HepG2 (cell line): ENCODE results near the gene CLTA. TPM values are rescaled to one million over a fixed set of nuclear protein-coding genes. Genes with fewer than 3 reads are reported as not detected.

ENCODE experiments used
- CEBPB ChIP-seq: IDR thresholded peaks from 2 replicates; pipeline ENCODE4 v1.6.1; 2011; ENCODE audit warnings: low read depth, low read length, improper control_type of control experiment, borderline replicate concordance
- GPN1 ChIP-seq: sonication (generic); formaldehyde crosslinking; IDR thresholded peaks from 2 replicates; pipeline ENCODE4 v1.5.1; 2020; ENCODE audit warnings: missing genetic modification reagents, borderline replicate concordance
- JUNB ChIP-seq: sonication (generic); formaldehyde crosslinking; IDR thresholded peaks from 2 replicates; pipeline ENCODE4 v1.8.0; 2022; ENCODE audit warnings: missing genetic modification reagents, mild to moderate bottlenecking, borderline replicate concordance
- KDM4B ChIP-seq: sonication (generic); formaldehyde crosslinking; IDR thresholded peaks from 2 replicates; pipeline ENCODE4 v1.4.0; 2020; ENCODE audit warnings: missing genetic modification reagents
- KLF16 ChIP-seq, 2 experiments: sonication (generic) in 1 of 2; formaldehyde crosslinking in 1 of 2; IDR thresholded peaks; 2 replicates each; pipeline versions ENCODE4 v1.6.1 to v1.8.0; 2016 to 2023; ENCODE audit warnings: missing genetic modification reagents in 2 of 2, missing compliant biosample characterization in 1 of 2
- KLF6 ChIP-seq: IDR thresholded peaks from 2 replicates; pipeline ENCODE4 v1.8.0; 2016; ENCODE audit warnings: missing biosample characterization, missing genetic modification reagents
- NFKB2 ChIP-seq: sonication (generic); formaldehyde crosslinking; IDR thresholded peaks from 2 replicates; pipeline ENCODE4 v1.4.0; 2020; ENCODE audit warnings: missing genetic modification reagents, borderline replicate concordance
- NR2F1 ChIP-seq, 2 experiments: fragments of 450-650 bp in 1 of 2; formaldehyde crosslinking in 1 of 2; IDR thresholded peaks; 2 replicates each; pipeline versions ENCODE4 v1.5.0 to v1.6.1; 2016 to 2020; ENCODE audit warnings: mild to moderate bottlenecking in 1 of 2, missing compliant biosample characterization in 1 of 2, missing genetic modification reagents in 1 of 2, moderate library complexity in 1 of 2
- SALL1 ChIP-seq: sonication (generic); formaldehyde crosslinking; IDR thresholded peaks from 2 replicates; pipeline ENCODE4 v1.8.0; 2022; ENCODE audit warnings: mild to moderate bottlenecking, missing genetic modification reagents
- SPEN ChIP-seq: sonication (generic); formaldehyde crosslinking; IDR thresholded peaks from 2 replicates; pipeline ENCODE4 v1.5.1; 2020; ENCODE audit warnings: low read depth, mild to moderate bottlenecking, missing genetic modification reagents
- TAF15 ChIP-seq: fragments of 200-400 bp; formaldehyde crosslinking; IDR thresholded peaks from one replicate; pipeline ENCODE4 v1.6.1; 2018; ENCODE audit warnings: mild to moderate bottlenecking, low read depth, low read length; ENCODE audit not compliant: poor library complexity, severe bottlenecking
- TOE1 ChIP-seq: sonication (generic); formaldehyde crosslinking; IDR thresholded peaks from 2 replicates; pipeline ENCODE4 v1.4.0; 2020; ENCODE audit warnings: mild to moderate bottlenecking, missing genetic modification reagents
- TSC22D2 ChIP-seq: sonication (generic); formaldehyde crosslinking; IDR thresholded peaks from 2 replicates; pipeline ENCODE4 v1.5.1; 2020; ENCODE audit warnings: missing genetic modification reagents, mild to moderate bottlenecking, borderline replicate concordance
- ZMYM3 ChIP-seq: sonication (generic); formaldehyde crosslinking; IDR thresholded peaks from 2 replicates; pipeline ENCODE4 v1.5.1; 2020; ENCODE audit warnings: mild to moderate bottlenecking, missing genetic modification reagents
- ZNF343 ChIP-seq: sonication (generic); formaldehyde crosslinking; IDR thresholded peaks from 2 replicates; pipeline ENCODE4 v1.4.0; 2020; ENCODE audit warnings: mild to moderate bottlenecking, missing genetic modification reagents
- ZNF460 ChIP-seq: sonication (generic); formaldehyde crosslinking; IDR thresholded peaks from 2 replicates; pipeline ENCODE4 v1.5.1; 2020; ENCODE audit warnings: missing genetic modification reagents, mild to moderate bottlenecking, borderline replicate concordance
- ZNF792 ChIP-seq: IDR thresholded peaks from 2 replicates; pipeline ENCODE4 v1.6.1; 2016
- ZNF841 ChIP-seq: sonication (generic); formaldehyde crosslinking; IDR thresholded peaks from 2 replicates; pipeline ENCODE4 v1.8.1; 2023; ENCODE audit warnings: missing genetic modification reagents, borderline replicate concordance
- polyA plus RNA-seq, 8 experiments: library from polyadenylated mRNA; depleted of rRNA in 3 of 8; stranded (reverse) in 7 of 8; unstranded in 1 of 8; fragments of >200 nt; fragmentation: Illumina TruSeq in 4 of 8; extraction: Trizol in 4 of 8; gene quantifications; 2 replicates each; pipeline versions ENCODE4 v1.2.1 to v1.2.3, GENCODE V29; 2011 to 2016; ENCODE audit warnings: low read depth in 4 of 8, missing spikeins in 1 of 8, mixed read lengths in 1 of 8; ENCODE audit not compliant: insufficient read depth in 1 of 8
- total RNA-seq, 5 experiments: library from RNA; depleted of rRNA; stranded (reverse); fragments of >200 nt; fragmentation: Illumina TruSeq; extraction: Trizol; gene quantifications; 2 replicates each; pipeline ENCODE4 v1.2.3, GENCODE V29; 2016; ENCODE audit warnings: low read depth in 1 of 5
- TF ChIP-seq, protein P1 (sequence below): sonication (generic); formaldehyde crosslinking; IDR thresholded peaks from 2 replicates; pipeline ENCODE4 v1.9.0; 2021; ENCODE audit warnings: missing genetic modification reagents, mild to moderate bottlenecking, borderline replicate concordance
- TF ChIP-seq, protein P2 (sequence below): sonication (generic); formaldehyde crosslinking; IDR thresholded peaks from 2 replicates; pipeline ENCODE4 v1.5.0; 2020; ENCODE audit warnings: missing genetic modification reagents
- TF ChIP-seq, protein P3 (sequence below): fragments of 450-650 bp; IDR thresholded peaks from 2 replicates; pipeline ENCODE4 v1.6.1; 2017
- TF ChIP-seq, protein P4 (sequence below): sonication (generic); formaldehyde crosslinking; conservative IDR thresholded peaks from 2 replicates; pipeline ENCODE4 v1.4.0; 2020; ENCODE audit warnings: missing genetic modification reagents

The CLTA gene
- total and polyA plus RNA-seq, 2 of the 13 experiments (the other 11 are each of a cell fraction or from before 2014, with no cell fraction given) = 143 to 222 TPM

DNA sequence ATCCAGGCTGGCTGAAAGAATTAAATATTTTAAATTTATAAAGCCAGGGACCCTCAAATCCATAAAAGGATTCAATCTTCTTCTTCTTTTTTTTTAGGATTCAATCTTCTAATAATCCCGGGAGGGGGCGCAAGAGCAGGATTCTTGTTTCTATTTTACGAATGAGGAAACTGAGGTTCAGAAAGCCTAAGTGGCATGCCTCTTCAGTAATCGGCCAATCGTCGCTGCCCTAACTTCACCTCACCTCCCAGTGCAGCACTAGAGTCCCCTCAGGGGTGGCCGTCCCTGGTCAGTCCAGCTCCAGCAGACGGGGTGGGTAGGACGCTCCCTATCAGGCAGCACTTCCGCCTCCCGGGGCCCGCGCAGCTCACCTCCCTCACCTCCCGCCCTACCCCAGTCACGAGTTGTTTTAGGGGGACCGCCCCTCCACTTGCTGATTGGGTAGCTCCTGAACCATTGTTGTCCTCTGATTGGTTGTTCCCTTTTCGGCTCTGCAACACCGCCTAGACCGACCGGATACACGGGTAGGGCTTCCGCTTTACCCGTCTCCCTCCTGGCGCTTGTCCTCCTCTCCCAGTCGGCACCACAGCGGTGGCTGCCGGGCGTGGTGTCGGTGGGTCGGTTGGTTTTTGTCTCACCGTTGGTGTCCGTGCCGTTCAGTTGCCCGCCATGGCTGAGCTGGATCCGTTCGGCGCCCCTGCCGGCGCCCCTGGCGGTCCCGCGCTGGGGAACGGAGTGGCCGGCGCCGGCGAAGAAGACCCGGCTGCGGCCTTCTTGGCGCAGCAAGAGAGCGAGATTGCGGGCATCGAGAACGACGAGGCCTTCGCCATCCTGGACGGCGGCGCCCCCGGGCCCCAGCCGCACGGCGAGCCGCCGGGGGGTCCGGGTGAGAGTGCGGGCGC is at the start of gene CLTA (continued):
- TF ChIP-seq, protein P1, sequence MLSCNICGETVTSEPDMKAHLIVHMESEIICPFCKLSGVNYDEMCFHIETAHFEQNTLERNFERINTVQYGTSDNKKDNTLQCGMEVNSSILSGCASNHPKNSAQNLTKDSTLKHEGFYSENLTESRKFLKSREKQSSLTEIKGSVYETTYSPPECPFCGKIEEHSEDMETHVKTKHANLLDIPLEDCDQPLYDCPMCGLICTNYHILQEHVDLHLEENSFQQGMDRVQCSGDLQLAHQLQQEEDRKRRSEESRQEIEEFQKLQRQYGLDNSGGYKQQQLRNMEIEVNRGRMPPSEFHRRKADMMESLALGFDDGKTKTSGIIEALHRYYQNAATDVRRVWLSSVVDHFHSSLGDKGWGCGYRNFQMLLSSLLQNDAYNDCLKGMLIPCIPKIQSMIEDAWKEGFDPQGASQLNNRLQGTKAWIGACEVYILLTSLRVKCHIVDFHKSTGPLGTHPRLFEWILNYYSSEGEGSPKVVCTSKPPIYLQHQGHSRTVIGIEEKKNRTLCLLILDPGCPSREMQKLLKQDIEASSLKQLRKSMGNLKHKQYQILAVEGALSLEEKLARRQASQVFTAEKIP = no peak
- TF ChIP-seq ZNF460 (CRISPR knock-in tag) (no peak), TOE1 (CRISPR knock-in tag) (no peak), TSC22D2 (CRISPR knock-in tag) (peak; percentile 47; the same call in 1 of the 2 replicates), ZMYM3 (CRISPR knock-in tag) (peak; percentile 56; the same call in 1 of the 2 replicates), GPN1 (0 out of 2 replicates have a peak, but pooled peaks have one; percentile 43), NFKB2 (CRISPR knock-in tag) (peak; percentile 88; the same call in 1 of the 2 replicates), CEBPB (no peak), KLF6 (CRISPR knock-in tag) (0 out of 2 replicates have a peak, but pooled peaks have one; percentile 45), ZNF792 (0 out of 2 replicates have a peak, but pooled peaks have one; percentile 44), TAF15 (no peak), JUNB (no peak), SPEN (CRISPR knock-in tag) (peak; percentile 84), KLF16 (CRISPR knock-in tag; IDR thresholded peaks at IDR 0.05) (peak in 1 of 2 experiments; percentile 73; a peak in 2 of 4 replicates), ZNF343 (CRISPR knock-in tag) (peak; percentile 61; the same call in 1 of the 2 replicates), ZNF841 (CRISPR knock-in tag) (no peak), SALL1 (CRISPR knock-in tag) (peak; percentile 73), KDM4B (CRISPR knock-in tag) (no peak), NR2F1 (CRISPR knock-in tag; IDR thresholded peaks at IDR 0.05) (no peak)
- TF ChIP-seq, protein P2, sequence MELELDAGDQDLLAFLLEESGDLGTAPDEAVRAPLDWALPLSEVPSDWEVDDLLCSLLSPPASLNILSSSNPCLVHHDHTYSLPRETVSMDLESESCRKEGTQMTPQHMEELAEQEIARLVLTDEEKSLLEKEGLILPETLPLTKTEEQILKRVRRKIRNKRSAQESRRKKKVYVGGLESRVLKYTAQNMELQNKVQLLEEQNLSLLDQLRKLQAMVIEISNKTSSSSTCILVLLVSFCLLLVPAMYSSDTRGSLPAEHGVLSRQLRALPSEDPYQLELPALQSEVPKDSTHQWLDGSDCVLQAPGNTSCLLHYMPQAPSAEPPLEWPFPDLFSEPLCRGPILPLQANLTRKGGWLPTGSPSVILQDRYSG (CRISPR knock-in tag) = 0 out of 2 replicates have a peak, but pooled peaks have one; percentile 81
- TF ChIP-seq, protein P3, sequence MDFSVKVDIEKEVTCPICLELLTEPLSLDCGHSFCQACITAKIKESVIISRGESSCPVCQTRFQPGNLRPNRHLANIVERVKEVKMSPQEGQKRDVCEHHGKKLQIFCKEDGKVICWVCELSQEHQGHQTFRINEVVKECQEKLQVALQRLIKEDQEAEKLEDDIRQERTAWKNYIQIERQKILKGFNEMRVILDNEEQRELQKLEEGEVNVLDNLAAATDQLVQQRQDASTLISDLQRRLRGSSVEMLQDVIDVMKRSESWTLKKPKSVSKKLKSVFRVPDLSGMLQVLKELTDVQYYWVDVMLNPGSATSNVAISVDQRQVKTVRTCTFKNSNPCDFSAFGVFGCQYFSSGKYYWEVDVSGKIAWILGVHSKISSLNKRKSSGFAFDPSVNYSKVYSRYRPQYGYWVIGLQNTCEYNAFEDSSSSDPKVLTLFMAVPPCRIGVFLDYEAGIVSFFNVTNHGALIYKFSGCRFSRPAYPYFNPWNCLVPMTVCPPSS = no peak
- TF ChIP-seq, protein P4, sequence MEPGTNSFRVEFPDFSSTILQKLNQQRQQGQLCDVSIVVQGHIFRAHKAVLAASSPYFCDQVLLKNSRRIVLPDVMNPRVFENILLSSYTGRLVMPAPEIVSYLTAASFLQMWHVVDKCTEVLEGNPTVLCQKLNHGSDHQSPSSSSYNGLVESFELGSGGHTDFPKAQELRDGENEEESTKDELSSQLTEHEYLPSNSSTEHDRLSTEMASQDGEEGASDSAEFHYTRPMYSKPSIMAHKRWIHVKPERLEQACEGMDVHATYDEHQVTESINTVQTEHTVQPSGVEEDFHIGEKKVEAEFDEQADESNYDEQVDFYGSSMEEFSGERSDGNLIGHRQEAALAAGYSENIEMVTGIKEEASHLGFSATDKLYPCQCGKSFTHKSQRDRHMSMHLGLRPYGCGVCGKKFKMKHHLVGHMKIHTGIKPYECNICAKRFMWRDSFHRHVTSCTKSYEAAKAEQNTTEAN (CRISPR knock-in tag) = peak; percentile 58; the same call in 1 of the 2 replicates
